Measurements from ENCODE around the gene TMEM184B. TPM values are rescaled to one million over a fixed set of nuclear protein-coding genes. Genes with fewer than 3 reads are reported as not detected.

The TMEM184B gene
- total and polyA plus RNA-seq, 2 experiments from 2014 or later, result 42.2 to 95.1 TPM

DNA sequence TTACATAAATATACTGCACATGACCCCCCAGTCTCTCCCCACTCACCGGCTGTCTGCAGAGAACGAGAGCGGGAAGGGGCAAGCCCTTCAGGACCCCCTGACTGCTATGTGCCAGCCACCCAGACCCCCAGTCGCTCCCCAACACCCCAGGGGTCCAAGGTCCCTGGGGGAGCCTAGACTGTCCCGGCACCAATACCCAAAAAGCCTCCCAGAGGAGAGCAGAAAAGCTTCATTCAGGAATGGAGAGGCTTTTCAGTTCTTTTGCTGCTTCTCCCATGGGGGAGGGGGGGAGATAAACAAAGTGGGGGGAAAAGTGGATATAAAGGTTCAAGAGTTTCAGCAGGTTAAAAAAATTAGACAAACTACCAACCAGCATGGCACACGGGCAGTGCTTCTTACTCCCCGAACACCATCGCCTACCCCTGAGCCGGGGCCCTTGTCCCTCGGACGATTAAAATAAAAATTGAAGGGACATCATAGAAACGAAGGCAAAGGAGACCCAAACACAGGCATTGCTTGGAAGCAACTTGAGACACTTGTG lies 43.1 kb upstream of the TMEM184B start (continued):
- TF ChIP-seq ZNF462 (CRISPR knock-in tag; IDR thresholded peaks at IDR 0.05), result no peak
- no peak; the same call in 1 of the 2 replicates for TF ChIP-seq POLR2AphosphoS5 (IDR thresholded peaks at IDR 0.05; ENCODE audit: low read depth)
- TF ChIP-seq NANOG (IDR thresholded peaks at IDR 0.05; ENCODE audit: borderline replicate concordance), result no peak
- TF ChIP-seq CREB1 (CRISPR knock-in tag; IDR thresholded peaks at IDR 0.05; ENCODE audit: low read depth), result no peak
- no peak for TF ChIP-seq EZH2phosphoT487 (IDR thresholded peaks at IDR 0.05; ENCODE audit: unreplicated experiment)

- Mint-ChIP-seq H3K27ac (peak overlapping the region; percentile 98), H3K27me3 (ENCODE audit: insufficient read depth, low read depth, poor library complexity) (peaks cover 29% of the 10 kb centered on the region), H3K4me1 (peaks cover 77% of the 10 kb centered on the region), H3K9me3 (peaks cover 5% of the 10 kb centered on the region; the same call in 2 of the 3 replicates), H3K36me3 (ENCODE audit: low read depth) (peaks cover 41% of the 10 kb centered on the region), H3K4me3 (peak overlapping the region; percentile 95)
- peak overlapping the region; percentile 85 for H3K27ac ChIP-seq (ENCODE audit: low read depth)
- no peaks in the 10 kb centered on the region for H3K27me3 ChIP-seq (ENCODE audit: insufficient read depth)
- H3K36me3 ChIP-seq (ENCODE audit: insufficient read depth), result peaks cover 26% of the 10 kb centered on the region
- peak overlapping the region; percentile 100 for H3K4me2 ChIP-seq
- H3K79me2 ChIP-seq (replicated peaks; ENCODE audit: insufficient read depth), result peaks cover 87% of the 10 kb centered on the region
- H3K9me2 ChIP-seq (ENCODE audit: insufficient read depth), result no peaks in the 10 kb centered on the region
- peak; percentile 0; the same call in 1 of the 3 replicates for ATAC-seq
- peaks cover 37% of the 10 kb centered on the region for H3F3A ChIP-seq (replicated peaks; ENCODE audit: low read depth)
- H4K20me1 ChIP-seq (replicated peaks; ENCODE audit: insufficient read depth), result peaks cover 62% of the 10 kb centered on the region
- H3K4me3 ChIP-seq, result peak overlapping the region; percentile 96
- no peak overlapping the region for H2AFZ ChIP-seq
- H3K4me1 ChIP-seq (ENCODE audit: insufficient read depth), result peaks cover 77% of the 10 kb centered on the region
- DNase-seq (ENCODE audit: low spot score), result no peak
- TF ChIP-seq ZNF462 (CRISPR knock-in tag; IDR thresholded peaks at IDR 0.05) (no peak), NANOG (IDR thresholded peaks at IDR 0.05; ENCODE audit: borderline replicate concordance) (no peak), EZH2 (IDR thresholded peaks at IDR 0.05; ENCODE audit: low read depth, unreplicated experiment) (no peak), CREB1 (CRISPR knock-in tag; IDR thresholded peaks at IDR 0.05; ENCODE audit: low read depth) (no peak)
These were observed 42.4 kb upstream of the TMEM184B start for GRCh38 chr22:38314933-38315822.

Measured in GM23338 (cell line).